ENCODE measurements around the gene UNC5B.

Gene UNC5B

GRCh38 chr10:71349406-71349805 is 137.0 kb downstream of the UNC5B start:
- no peak for DNase-seq

GRCh38 chr10:71351087-71351486 is 138.7 kb downstream of the UNC5B start:
- no peak for DNase-seq

GRCh38 chr10:71351628-71352319 is 139.4 kb downstream of the UNC5B start:
- no peak for DNase-seq

All from fibroblast of skin of right biceps (primary cell).